Measurements from ENCODE around the gene NPEPPS. TPM values are rescaled to one million over a fixed set of nuclear protein-coding genes. Genes with fewer than 3 reads are reported as not detected.
A peak's percentile ranks its signal among the peaks of the same experiment; 100 is the strongest.

NPEPPS gene
- total and polyA plus RNA-seq, 2 of the 13 experiments (the other 11 are each of a cell fraction or from before 2014, with no cell fraction given) = 53.5 to 127 TPM

- 0 out of 2 replicates have a peak, but pooled peaks have one; percentile 18 for TF ChIP-seq ZNF770 (CRISPR knock-in tag; IDR thresholded peaks at IDR 0.05)
- no peak for TF ChIP-seq ZFAT (CRISPR knock-in tag; conservative IDR thresholded peaks at IDR 0.05)
- peak; percentile 61; the same call in 1 of the 2 replicates for TF ChIP-seq ZNF350 (CRISPR knock-in tag; IDR thresholded peaks at IDR 0.05; ENCODE audit: borderline replicate concordance, low read depth)
- no peak for TF ChIP-seq ARID3A (IDR thresholded peaks at IDR 0.05; ENCODE audit: low read depth, low read length)
- peak; percentile 50; the same call in 1 of the 2 replicates for TF ChIP-seq ZSCAN21 (CRISPR knock-in tag; IDR thresholded peaks at IDR 0.05; ENCODE audit: borderline replicate concordance)
- peak; percentile 41; the same call in 1 of the 2 replicates for TF ChIP-seq ATF2 (CRISPR knock-in tag; IDR thresholded peaks at IDR 0.05)
- TF ChIP-seq BORCS8-MEF2B (CRISPR knock-in tag; IDR thresholded peaks at IDR 0.05) = peak; percentile 76; the same call in 1 of the 2 replicates
- TF ChIP-seq ZNF687 (CRISPR knock-in tag; IDR thresholded peaks at IDR 0.05) = peak; percentile 72
- peak; percentile 52; the same call in 1 of the 2 replicates for TF ChIP-seq ZNF614 (CRISPR knock-in tag; IDR thresholded peaks at IDR 0.05; ENCODE audit: borderline replicate concordance)
- TF ChIP-seq ZNF570 (CRISPR knock-in tag; IDR thresholded peaks at IDR 0.05; ENCODE audit: borderline replicate concordance) = no peak
- no peak for TF ChIP-seq MYNN (CRISPR knock-in tag; IDR thresholded peaks at IDR 0.05; ENCODE audit: low read depth)
- peak; percentile 68; the same call in 1 of the 2 replicates for TF ChIP-seq CREB3 (CRISPR knock-in tag; IDR thresholded peaks at IDR 0.05)
- TF ChIP-seq SOX5 (CRISPR knock-in tag; IDR thresholded peaks at IDR 0.05; ENCODE audit: borderline replicate concordance) = peak; percentile 49; the same call in 1 of the 2 replicates
- 0 out of 2 replicates have a peak, but pooled peaks have one; percentile 89 for TF ChIP-seq E2F2 (CRISPR knock-in tag; IDR thresholded peaks at IDR 0.05; ENCODE audit: borderline replicate concordance)
These were observed 119.9 kb downstream of the NPEPPS start (continued) for GRCh38 chr17:47650525-47651522.
